ENCODE measurements around the gene REP15. TPM values are rescaled to one million over a fixed set of nuclear protein-coding genes. Genes with fewer than 3 reads are reported as not detected.

The REP15 gene
- total and polyA plus RNA-seq, 4 donors: 0.63 to 2.1 (median 1.7) TPM

GRCh38 chr12:27709932-27710591, 13.8 kb downstream of the REP15 start:
- peak overlapping the region; percentile 72 to 86 for H3K27ac ChIP-seq (ENCODE audit: low read depth in 1 of 2, low read length in 1 of 2)
- ATAC-seq (ENCODE audit: insufficient read depth, low FRiP score): peak; percentile 54
- no peaks in the 10 kb centered on the region for H3K9me3 ChIP-seq (ENCODE audit: control insufficient read depth in 4 of 4, insufficient read depth in 3 of 4, low read length in 3 of 4)
- TF ChIP-seq CTCF (IDR thresholded peaks at IDR 0.05; ENCODE audit: control extremely low read depth, extremely low read depth): no peak
- 6 to 17% methylated on average over 24 of the region's 24 CpGs for WGBS, 2 donors
- peaks cover 0 to 9% (median 7%) of the 10 kb centered on the region in 5 donors for H3K4me1 ChIP-seq (ENCODE audit: control insufficient read depth in 5 of 5, insufficient read depth in 5 of 5, low read length in 5 of 5)
- peak in 2 of 3 donors; percentile 78 to 80 for DNase-seq
- H3K36me3 ChIP-seq (ENCODE audit: control insufficient read depth in 4 of 4, insufficient read depth in 4 of 4, low read length in 4 of 4): peaks cover 0 to 3% (median under 1%) of the 10 kb centered on the region in 4 donors
- H3K4me3 ChIP-seq: peak overlapping the region; percentile 6
- H3K27me3 ChIP-seq (ENCODE audit: control insufficient read depth in 3 of 3, insufficient read depth in 3 of 3, low read length in 2 of 3): no peaks in the 10 kb centered on the region
- H3K9ac ChIP-seq (ENCODE audit: insufficient read depth in 1 of 2, low read length in 2 of 2): peak overlapping the region; percentile 51 to 86

- H3K27me3 ChIP-seq (ENCODE audit: control insufficient read depth in 3 of 3, insufficient read depth in 3 of 3, low read length in 2 of 3): no peaks in the 10 kb centered on the region
- DNase-seq (peak; percentile 93 to 96 (median 93)), ATAC-seq (ENCODE audit: insufficient read depth, low FRiP score) (peak; percentile 98)
- H3K9me3 ChIP-seq (ENCODE audit: control insufficient read depth in 4 of 4, insufficient read depth in 3 of 4, low read length in 3 of 4): no peaks in the 10 kb centered on the region
- H3K9ac ChIP-seq (ENCODE audit: insufficient read depth in 1 of 2, low read length in 2 of 2): peak within 1 kb of the TSS; percentile 85 to 86
- H3K27ac ChIP-seq (ENCODE audit: low read depth in 1 of 2, low read length in 1 of 2): peak within 1 kb of the TSS; percentile 84 to 86
- H3K4me1 ChIP-seq (ENCODE audit: control insufficient read depth in 5 of 5, insufficient read depth in 5 of 5, low read length in 5 of 5): peaks cover 0 to 9% (median 7%) of the 10 kb centered on the region in 5 donors
- peaks cover 0 to 5% (median 2%) of the 10 kb centered on the region in 4 donors for H3K36me3 ChIP-seq (ENCODE audit: control insufficient read depth in 4 of 4, insufficient read depth in 4 of 4, low read length in 4 of 4)
- H3K4me3 ChIP-seq: peak within 1 kb of the TSS; percentile 96
- no peak for TF ChIP-seq CTCF (IDR thresholded peaks at IDR 0.05; ENCODE audit: control extremely low read depth, extremely low read depth)
- WGBS, 2 donors: 0% methylated on average over 46 of the region's 46 CpGs
These were observed 14.5 kb downstream of the REP15 start, which contains the start of gene MRPS35 for GRCh38 chr12:27710592-27711316. MRPS35 (plus strand) TSS chr12:27710832; CDS start chr12:27710844, 12 bp downstream.

GRCh38 chr12:27711317-27711682, 15.1 kb downstream of the REP15 start:
- Histone ChIP-seq H3K36me3 (ENCODE audit: control insufficient read depth in 4 of 4, insufficient read depth in 4 of 4, low read length in 4 of 4) (peaks cover 0 to 8% (median 2%) of the 10 kb centered on the region in 4 donors), H3K4me1 (ENCODE audit: control insufficient read depth in 5 of 5, insufficient read depth in 5 of 5, low read length in 5 of 5) (peaks cover 0 to 9% (median 7%) of the 10 kb centered on the region in 5 donors), H3K4me3 (peak overlapping the region; percentile 96), H3K9ac (ENCODE audit: insufficient read depth in 1 of 2, low read length in 2 of 2) (peak overlapping the region; percentile 85 to 86), H3K9me3 (ENCODE audit: control insufficient read depth in 4 of 4, insufficient read depth in 3 of 4, low read length in 3 of 4) (no peaks in the 10 kb centered on the region), H3K27ac (ENCODE audit: low read depth in 1 of 2, low read length in 1 of 2) (peak overlapping the region in 1 of 2 donors; percentile 84), H3K27me3 (ENCODE audit: control insufficient read depth in 3 of 3, insufficient read depth in 3 of 3, low read length in 2 of 3) (no peaks in the 10 kb centered on the region)
- no peak for TF ChIP-seq CTCF (IDR thresholded peaks at IDR 0.05; ENCODE audit: control extremely low read depth, extremely low read depth)
- DNase-seq (peak in 1 of 3 donors; percentile 21), ATAC-seq (ENCODE audit: insufficient read depth, low FRiP score) (no peak)
- 0 to 1% methylated on average over 11 of the region's 11 CpGs for WGBS, 2 donors

Data from lung (tissue), 12 donors.